Measurements from ENCODE around the gene MYH11. TPM values are rescaled to one million over a fixed set of nuclear protein-coding genes. Genes with fewer than 3 reads are reported as not detected.
"Not testable (repeated sequence)": the region's sequence is repeated elsewhere in the genome, so short reads cannot be mapped to it uniquely, and the experiment has no call there.

Gene MYH11
- total RNA-seq, 2 donors from 2014 or later, result 2,411 to 2,456 TPM

DNA sequence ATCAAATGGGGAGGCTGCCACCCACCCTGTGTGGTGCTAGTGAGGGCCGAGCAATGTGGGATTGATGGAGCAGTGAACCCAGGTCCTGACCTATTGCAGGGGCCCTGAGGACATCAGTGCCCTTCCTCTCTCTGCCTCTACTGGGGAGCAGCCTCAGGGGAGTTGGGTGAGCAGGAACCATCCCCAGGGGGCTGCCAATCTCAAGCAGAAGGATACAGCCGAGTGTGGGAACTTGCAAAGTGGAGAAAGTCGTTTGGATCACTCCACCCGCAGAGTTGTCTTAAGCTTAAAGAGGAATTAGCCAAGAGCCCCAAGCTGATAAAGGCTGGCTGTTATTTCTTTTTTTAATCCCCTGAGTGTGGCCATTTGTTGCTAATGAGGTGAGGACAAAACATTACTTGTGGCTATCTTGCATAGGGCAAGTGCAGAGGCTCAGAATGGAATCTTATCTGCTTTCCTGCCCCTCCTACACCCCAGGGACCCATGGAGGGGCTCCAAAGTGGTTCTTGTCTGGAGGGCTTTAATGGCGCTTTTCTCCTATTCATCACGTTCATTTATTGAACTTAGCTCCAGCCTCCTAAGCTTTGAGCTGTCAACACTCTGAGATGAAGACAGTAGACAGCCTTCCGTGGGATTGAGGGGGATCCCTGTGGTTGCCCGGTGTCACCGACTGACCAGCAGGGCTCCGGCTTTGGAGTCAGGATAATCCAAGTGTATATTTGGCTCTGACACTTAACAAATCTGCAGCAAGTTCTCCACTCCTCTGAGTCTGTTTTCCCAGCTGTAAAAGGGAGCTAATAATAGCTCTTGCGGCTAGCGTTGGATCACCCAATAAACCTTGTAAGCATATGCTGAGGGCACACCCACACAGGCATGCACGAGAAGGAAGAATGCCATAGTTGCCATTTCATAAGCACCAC, 45.1 kb downstream of the MYH11 start:
- DNase-seq (ENCODE audit: low spot score) (peak; percentile 41), ATAC-seq (ENCODE audit: insufficient number of reproducible peaks, low FRiP score, low read depth) (peak; percentile 80)

DNA sequence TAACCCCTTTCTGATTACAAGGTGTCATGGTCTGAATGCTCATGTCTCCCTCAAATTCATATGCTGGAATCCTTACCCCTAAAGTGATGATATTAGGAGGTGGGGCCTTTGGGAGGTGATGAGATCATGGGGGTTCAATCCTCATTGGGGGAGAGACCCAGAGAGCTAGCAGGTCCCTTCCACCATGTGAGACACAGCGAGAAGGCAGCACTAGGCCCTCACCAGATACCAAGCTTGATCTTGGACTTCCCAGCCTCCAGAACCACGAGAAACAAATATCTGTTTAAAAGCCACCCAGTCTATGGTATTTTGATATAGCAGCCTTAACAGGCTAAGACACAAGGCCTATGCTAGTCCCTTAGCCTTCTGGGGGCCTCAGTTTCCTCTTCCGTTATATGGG, 45.9 kb downstream of the MYH11 start:
- DNase-seq (ENCODE audit: low spot score) (no peak), ATAC-seq (ENCODE audit: insufficient number of reproducible peaks, low FRiP score, low read depth) (no peak)
- Histone ChIP-seq H3K36me3 (peaks cover 10% of the 10 kb centered on the region), H3K4me3 (peak overlapping the region; percentile 56), H3K4me1 (ENCODE audit: control insufficient read depth in 1 of 2, low read depth in 2 of 2) (peaks cover 67 to 89% of the 10 kb centered on the region in 2 donors), H3K27me3 (replicated peaks; ENCODE audit: insufficient read depth) (no peaks in the 10 kb centered on the region), H3K9me3 (peaks cover under 1% of the 10 kb centered on the region), H3K27ac (peak overlapping the region; percentile 91 to 96)
- TF ChIP-seq CTCF (IDR thresholded peaks at IDR 0.05), result no peak

More for the DNA sequence above, 45.1 kb downstream of the MYH11 start:
- peak; percentile 37 for TF ChIP-seq CTCF (IDR thresholded peaks at IDR 0.05)
- Histone ChIP-seq H3K4me1 (ENCODE audit: control insufficient read depth in 1 of 2, low read depth in 2 of 2) (peaks cover 64 to 81% of the 10 kb centered on the region in 2 donors), H3K4me3 (peak overlapping the region; percentile 56), H3K27ac (peak overlapping the region; percentile 91 to 96), H3K36me3 (peaks cover 17% of the 10 kb centered on the region), H3K9me3 (peaks cover 3% of the 10 kb centered on the region), H3K27me3 (replicated peaks; ENCODE audit: insufficient read depth) (no peaks in the 10 kb centered on the region)

DNA sequence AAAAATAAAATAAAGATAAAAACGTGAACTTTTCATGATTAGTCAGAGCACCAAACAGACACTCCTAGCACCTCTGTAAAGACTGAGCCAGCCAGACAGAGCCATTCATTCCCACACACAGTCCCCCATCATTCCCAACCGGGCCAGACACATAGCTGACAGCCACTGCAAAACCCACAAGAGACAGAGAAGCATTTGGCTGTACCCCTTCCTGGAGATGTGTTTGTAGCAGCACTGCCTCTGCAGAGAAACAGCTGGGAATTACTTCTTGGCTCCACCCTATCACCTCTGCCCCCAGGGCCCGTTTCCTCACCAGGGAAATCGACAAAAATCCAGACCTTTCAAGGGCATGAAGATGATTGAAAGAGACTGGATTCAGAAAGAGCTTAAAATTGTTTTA, 46.4 kb downstream of the MYH11 start:
- Histone ChIP-seq H3K27me3 (replicated peaks; ENCODE audit: insufficient read depth) (no peaks in the 10 kb centered on the region), H3K4me1 (ENCODE audit: control insufficient read depth in 1 of 2, low read depth in 2 of 2) (peaks cover 71 to 94% of the 10 kb centered on the region in 2 donors), H3K36me3 (peaks cover 8% of the 10 kb centered on the region), H3K27ac (peak overlapping the region; percentile 91 to 96), H3K4me3 (no peak overlapping the region), H3K9me3 (no peaks in the 10 kb centered on the region)
- DNase-seq (ENCODE audit: low spot score) (no peak), ATAC-seq (ENCODE audit: insufficient number of reproducible peaks, low FRiP score, low read depth) (no peak)
- TF ChIP-seq CTCF (IDR thresholded peaks at IDR 0.05), result no peak

- H3K4me3 ChIP-seq; H3K27me3 ChIP-seq (replicated peaks; ENCODE audit: insufficient read depth); ATAC-seq (ENCODE audit: insufficient number of reproducible peaks, low FRiP score, low read depth); DNase-seq (ENCODE audit: low spot score); H3K36me3 ChIP-seq; H3K9me3 ChIP-seq: not testable (repeated sequence)
- peaks cover 74 to 97% of the 10 kb centered on the region in 2 donors for H3K4me1 ChIP-seq (ENCODE audit: control insufficient read depth in 1 of 2, low read depth in 2 of 2)
- peak overlapping the region; percentile 91 to 96 for H3K27ac ChIP-seq
Observed at GRCh38 chr16:15809297-15809696, 47.5 kb downstream of the MYH11 start.

GRCh38 chr16:15808071-15808470, 48.8 kb downstream of the MYH11 start:
- H3K4me1 ChIP-seq (ENCODE audit: control insufficient read depth in 1 of 2, low read depth in 2 of 2), result peaks cover 75 to 97% of the 10 kb centered on the region in 2 donors
- no peak for ATAC-seq (ENCODE audit: insufficient number of reproducible peaks, low FRiP score, low read depth)
- H3K4me3 ChIP-seq, result peak overlapping the region; percentile 22
- H3K9me3 ChIP-seq, result no peaks in the 10 kb centered on the region
- H3K36me3 ChIP-seq, result peaks cover 9% of the 10 kb centered on the region
- DNase-seq (ENCODE audit: low spot score), result no peak
- H3K27me3 ChIP-seq (replicated peaks; ENCODE audit: insufficient read depth), result no peaks in the 10 kb centered on the region
- no peak for TF ChIP-seq CTCF (IDR thresholded peaks at IDR 0.05)
- H3K27ac ChIP-seq, result peak overlapping the region; percentile 91 to 96

Data from thoracic aorta (tissue), 2 donors.